Measurements from ENCODE around the gene ATP11A.
A peak's percentile ranks its signal among the peaks of the same experiment; 100 is the strongest.

The ATP11A gene

GRCh38 chr13:112689303-112690245 is at the start of gene ATP11A:
Gene ATP11A (plus strand): TSS chr13:112690038. CDS start chr13:112690417, 379 bp downstream.
- peak; percentile 85 for DNase-seq

GRCh38 chr13:112641456-112642089 is 48.3 kb upstream of the ATP11A start:
- no peak for DNase-seq

- DNase-seq, result no peak
Measured at GRCh38 chr13:112642090-112642460, 47.8 kb upstream of the ATP11A start.

GRCh38 chr13:112643759-112644459 is 45.9 kb upstream of the ATP11A start:
- no peak for DNase-seq

- DNase-seq, result no peak
Measured at GRCh38 chr13:112645327-112645914, 44.4 kb upstream of the ATP11A start.

- DNase-seq, result no peak
Measured at GRCh38 chr13:112647256-112647655, 42.6 kb upstream of the ATP11A start.

- no peak for DNase-seq
Measured at GRCh38 chr13:112648101-112648500, 41.7 kb upstream of the ATP11A start.

- DNase-seq, result no peak
Measured at GRCh38 chr13:112648966-112649690, 40.7 kb upstream of the ATP11A start.

- DNase-seq, result no peak
Measured at GRCh38 chr13:112651311-112651710, 38.5 kb upstream of the ATP11A start.

GRCh38 chr13:112651750-112652511 is 37.9 kb upstream of the ATP11A start:
- DNase-seq, result no peak

GRCh38 chr13:112652512-112653070 is 37.2 kb upstream of the ATP11A start:
- DNase-seq, result no peak

GRCh38 chr13:112653071-112653470 is 36.8 kb upstream of the ATP11A start:
- no peak for DNase-seq

- DNase-seq, result no peak
Measured at GRCh38 chr13:112655913-112656312, 33.9 kb upstream of the ATP11A start.

- no peak for DNase-seq
Measured at GRCh38 chr13:112657850-112658445, 31.9 kb upstream of the ATP11A start.

GRCh38 chr13:112658808-112659207 is 31.0 kb upstream of the ATP11A start:
- no peak for DNase-seq

GRCh38 chr13:112661291-112661690 is 28.5 kb upstream of the ATP11A start:
- DNase-seq, result no peak

GRCh38 chr13:112664501-112665203 is 25.2 kb upstream of the ATP11A start:
- DNase-seq, result no peak

GRCh38 chr13:112668924-112669323 is 20.9 kb upstream of the ATP11A start:
- no peak for DNase-seq

- no peak for DNase-seq
Measured at GRCh38 chr13:112669881-112670499, 19.8 kb upstream of the ATP11A start.

- DNase-seq, result no peak
Measured at GRCh38 chr13:112670864-112671263, 19.0 kb upstream of the ATP11A start.

Data from CD4-positive, alpha-beta T cell treated with Interleukin-10 for 1 hour (primary cell).